Occipital lobe (tissue), 2 donors: Measurements from ENCODE around the gene SLIT3. TPM values are rescaled to one million over a fixed set of nuclear protein-coding genes. Genes with fewer than 3 reads are reported as not detected.

ENCODE experiments used
- DNase-seq: peaks from one replicate; lab custom pipeline; 2025; lab: John Stamatoyannopoulos, UW
- total RNA-seq: library from RNA; depleted of rRNA; stranded (reverse); fragments of >200 nt; gene quantifications from one replicate; pipeline ENCODE4 v1.2.3, GENCODE V29; 2014

Gene SLIT3
- total RNA-seq, 1 donor from 2014 or later = 0.78 TPM

DNA sequence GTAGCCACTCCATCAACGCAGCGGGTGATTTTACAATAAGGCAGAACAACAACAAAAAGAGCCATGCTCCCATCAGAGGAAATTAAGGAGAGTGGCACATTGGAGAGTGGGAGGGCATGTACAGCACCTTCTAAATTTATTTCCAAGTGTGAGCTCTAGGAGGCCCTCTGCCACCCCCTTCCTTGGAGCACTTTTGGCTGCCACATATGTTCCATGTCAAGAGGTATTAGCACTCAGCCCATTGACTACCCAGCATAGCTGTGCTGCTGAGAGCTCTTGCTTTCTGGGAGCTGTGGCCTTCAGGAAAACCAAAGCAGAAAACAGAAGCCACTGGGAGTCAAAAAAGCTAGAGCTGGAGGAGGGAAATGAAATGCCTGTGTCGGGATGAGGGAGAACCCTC, 521.6 kb downstream of the SLIT3 start:
- no peak for DNase-seq

DNA sequence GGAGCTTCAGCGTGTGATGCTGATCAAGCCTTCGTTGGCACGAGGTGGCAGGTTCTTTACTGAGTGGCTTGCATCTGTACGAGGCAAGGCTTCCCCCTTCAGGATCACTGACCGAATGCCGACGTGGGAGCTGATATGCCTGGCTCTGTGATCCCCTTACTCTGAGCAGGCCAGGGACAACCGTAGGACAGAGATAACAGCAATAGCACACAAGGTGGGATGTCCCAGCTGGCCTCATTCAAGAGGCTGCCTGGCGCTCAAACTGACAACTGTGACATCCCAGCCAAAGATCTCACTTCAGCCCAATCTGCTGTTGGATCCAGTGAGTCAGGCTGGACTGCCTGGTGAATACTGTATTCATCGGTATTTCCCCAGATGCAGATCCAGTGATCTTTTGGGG, 522.4 kb downstream of the SLIT3 start:
- DNase-seq = no peak

DNA sequence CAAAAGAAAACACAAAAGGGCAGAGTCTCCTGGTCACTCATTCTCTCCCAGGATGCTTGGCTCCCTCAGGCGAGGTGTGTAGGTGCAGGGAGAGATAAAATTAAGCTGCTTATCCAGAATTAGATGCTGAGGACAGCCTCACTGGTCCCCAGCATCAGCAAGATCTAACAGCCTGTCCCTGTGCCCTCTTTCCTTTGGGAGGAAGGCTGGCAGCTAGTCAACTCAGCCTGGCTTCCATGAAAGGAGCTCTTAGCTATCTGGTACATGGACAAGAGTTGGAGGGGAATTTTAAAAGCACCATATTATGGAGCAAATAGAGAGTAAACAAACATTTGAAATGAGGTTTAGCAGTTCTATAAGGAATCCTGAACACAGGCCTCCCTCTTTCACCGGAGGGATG, 523.3 kb downstream of the SLIT3 start:
- no peak for DNase-seq

DNA sequence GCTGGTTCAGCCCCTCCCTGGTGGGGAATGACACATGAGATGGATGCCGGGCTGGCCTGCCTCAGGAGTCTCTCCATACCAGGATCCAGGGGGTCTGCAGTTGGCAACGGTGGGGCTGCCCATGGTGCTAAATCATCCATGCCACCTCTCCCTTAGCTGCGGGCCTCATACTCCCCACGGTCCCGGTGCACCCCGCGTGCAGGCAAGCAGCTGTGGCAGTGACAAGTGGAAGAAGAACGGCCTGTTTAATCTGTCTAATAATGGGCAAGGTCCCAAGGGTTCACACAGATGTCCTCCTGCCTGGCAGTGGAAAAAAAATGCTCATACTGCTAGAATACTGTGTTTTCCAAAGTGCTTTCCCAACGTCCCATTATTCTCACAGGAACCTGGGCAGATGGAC, 524.9 kb downstream of the SLIT3 start:
- no peak for DNase-seq

DNA sequence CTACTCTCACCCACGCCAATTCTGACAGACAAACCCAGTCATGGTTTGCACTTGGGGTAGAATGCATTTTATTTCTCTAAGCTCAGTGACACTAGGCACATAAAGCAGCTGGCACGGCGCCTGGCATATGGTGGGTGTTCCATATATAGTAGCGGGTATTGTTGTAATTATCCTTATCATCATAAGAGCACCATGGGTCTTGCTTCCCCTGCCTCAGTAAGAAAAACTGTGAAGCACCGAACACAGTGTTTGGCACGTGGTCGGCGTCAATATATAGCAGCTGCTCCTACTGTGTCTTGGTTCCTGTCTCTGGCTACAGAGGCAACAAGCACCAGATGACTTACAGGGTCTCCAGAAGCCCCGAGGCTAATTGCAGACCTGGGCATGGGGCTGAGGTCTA, 527.7 kb downstream of the SLIT3 start:
- DNase-seq = no peak

DNA sequence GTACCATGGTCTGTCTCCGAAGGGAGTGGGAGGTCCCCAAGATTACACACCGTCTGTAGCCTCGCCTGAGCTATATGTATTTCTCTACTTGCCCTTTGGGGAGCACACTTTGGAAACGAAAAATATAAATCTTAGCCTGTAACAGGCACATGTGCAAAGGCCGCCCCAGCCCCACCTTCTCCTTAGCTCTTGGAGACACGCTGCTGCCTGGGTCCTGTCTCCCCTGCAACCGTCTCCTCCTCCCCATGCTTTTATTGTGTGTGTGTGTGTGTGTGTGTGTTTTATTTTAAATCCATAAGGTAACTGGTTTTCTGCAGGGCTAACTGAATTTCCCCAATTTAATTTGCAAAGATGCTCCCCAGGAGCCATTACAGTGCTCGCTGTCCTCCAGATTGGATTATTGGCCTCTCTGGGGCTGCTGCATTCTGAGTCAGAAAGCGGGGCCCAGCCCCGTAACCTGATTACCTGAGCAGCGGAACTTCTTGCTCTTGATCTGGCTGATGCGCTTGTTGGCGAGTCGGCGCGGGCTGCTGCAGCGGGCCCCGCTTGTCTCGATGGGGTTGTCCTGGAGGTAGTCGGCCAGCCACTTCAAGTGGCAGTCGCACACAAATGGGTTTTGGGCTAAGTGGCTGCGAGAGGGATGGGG, 528.5 kb downstream of the SLIT3 start:
- DNase-seq = no peak

DNA sequence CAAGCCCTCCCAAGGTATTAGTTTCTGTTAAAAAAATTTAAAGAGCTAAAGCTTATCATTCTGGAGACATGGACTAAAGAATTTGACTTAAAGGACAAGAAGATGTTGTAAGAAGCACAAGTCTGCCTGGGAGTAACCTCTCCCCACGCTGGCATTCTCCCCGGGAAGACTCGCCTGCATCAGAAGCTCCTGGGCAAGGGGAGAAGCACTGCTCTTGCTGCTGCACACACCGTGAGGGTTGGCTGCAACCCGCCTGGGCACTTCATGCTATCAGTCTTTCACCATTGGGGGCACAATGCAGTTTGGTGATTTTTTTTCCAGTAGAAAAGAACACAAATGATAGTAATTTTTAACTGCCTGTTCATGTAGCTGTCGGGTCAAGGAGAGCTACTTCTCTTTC, 529.3 kb downstream of the SLIT3 start:
- no peak for DNase-seq

DNA sequence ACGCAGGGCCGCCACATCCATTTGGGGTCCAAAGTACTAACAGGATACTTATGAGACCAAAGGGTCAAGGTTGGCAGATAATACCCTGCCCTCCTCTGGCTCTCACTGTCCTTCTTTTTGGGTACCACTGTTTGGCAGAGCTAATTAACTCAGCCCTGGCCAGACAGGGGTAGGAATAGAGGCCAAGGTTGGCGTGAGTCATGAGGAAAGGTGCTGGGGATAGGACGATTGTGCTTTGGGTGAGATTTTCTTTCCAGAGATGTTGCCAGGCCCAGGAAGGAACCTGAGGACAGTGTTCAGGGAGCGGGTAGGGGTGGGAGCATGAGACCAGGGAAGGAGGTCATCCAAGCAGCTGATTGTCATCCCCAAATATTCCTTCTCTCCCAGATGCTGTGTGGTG, 529.9 kb downstream of the SLIT3 start:
- DNase-seq = no peak

DNA sequence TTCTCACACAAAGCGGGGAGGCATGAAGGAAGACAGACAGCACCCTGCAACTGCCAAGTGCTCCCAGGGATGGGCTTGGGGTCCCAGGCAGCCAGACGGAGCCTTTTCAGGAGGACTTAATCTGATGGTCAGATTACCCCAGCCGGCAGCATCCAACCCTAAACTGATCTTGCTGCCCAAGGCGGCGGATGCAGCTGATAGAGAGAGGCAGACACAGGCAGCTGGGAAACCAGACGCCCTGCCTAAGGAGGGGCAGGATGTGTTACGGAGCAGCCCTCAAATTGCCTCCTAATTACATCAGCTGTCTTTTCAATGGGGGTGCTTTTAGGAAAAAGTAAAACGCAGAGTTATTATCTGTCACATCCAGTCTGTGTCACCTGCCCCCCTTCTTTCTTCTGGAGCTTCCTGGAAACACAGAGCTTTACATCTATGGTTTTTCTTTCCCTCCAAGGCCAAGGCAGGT, 530.9 kb downstream of the SLIT3 start:
- DNase-seq = no peak

DNA sequence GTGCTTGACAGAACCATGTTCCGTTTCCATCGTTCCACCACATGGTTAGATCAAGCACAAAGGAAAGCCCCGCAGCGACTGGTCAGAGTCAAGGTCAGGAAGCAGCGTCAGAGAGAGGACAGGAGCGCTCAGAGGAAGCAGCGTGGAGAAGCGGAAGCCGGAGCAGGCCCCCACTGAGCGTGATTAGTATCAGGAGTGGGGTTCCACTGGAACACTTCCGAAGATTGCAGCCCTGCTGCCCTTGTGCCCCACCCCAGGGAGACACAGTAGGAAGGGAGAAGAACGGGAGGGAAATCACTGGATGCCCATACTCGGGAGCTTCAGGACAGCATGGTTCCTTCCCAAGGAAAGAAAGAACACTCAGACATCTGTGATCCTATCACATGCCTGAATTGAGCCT, 532.8 kb downstream of the SLIT3 start:
- no peak for DNase-seq

DNA sequence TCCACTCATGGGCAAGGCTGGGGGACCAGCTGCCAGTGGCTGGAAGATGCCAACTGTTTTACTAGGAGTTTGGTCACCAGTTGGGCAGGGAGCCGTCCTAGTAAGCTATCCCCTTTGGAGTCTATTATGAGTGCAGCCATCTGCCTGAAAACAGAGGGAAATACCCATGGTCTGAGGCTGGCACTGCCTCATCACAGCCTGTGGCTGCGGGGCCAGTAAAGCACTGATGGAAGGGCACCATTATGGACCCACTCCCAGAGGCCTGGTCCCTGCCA, 534.6 kb downstream of the SLIT3 start:
- DNase-seq = peak; percentile 16

DNA sequence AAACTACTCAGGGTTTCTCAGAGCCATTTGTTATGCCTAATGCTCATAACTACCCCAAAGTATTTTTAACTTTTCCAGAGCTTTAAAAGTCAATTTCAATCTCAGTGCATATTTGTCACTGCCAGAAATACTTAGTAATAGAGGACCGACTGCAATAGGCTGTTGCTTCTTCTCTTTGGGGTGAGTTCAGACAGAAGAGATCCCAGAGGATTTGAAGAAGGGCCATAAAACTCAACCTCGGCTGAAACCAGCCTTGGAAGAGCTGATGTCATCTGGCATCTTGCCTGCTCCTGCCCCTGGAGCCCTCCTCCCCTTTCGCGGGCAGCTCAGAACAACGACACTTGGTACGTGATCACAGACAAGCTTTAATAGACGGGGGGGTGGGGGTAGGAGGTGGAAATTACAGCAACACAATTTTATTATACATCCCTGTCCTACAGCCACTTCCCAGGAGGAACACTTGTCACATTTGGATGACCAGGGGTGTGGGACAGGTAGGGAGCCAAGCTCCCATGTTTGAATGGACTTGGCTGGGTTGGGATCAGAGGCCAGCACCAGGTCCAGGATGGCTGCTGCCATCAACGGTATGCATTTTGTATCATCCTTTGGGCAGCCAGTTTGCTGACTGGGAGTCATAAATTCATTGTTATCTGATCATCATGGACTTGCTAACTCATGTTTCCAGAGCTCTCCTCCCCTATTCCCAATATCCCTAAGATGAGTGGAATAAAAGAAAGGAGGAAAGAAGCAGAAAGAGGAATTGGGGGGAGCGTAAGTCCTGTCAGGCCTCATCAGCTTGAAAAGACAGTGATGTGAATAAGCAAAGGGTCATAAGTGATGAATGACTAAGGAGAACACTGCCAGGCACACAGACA, 535.2 kb downstream of the SLIT3 start:
- no peak for DNase-seq

DNA sequence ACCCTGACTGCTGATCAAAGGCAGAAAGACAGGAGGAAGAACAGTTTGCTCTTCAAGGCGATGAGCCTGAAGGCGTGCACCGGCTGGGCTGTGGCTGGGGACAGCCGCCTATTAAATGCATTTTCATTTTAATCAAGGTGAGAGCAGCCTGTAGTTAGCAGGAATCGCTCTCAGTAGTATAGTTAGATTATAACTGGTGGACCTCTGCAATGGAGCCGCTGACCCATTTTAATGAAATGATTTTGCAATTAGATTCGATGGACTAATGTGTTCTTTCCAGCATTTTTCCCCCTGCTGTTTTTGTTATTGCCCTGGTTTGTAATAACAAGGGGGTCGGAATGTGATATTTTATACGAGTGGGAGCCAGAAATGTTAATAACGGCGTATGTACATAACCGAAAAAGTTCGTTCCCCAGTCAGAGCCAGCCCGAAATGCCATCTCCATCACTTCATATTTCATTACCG, 535.8 kb downstream of the SLIT3 start:
- no peak for DNase-seq

DNA sequence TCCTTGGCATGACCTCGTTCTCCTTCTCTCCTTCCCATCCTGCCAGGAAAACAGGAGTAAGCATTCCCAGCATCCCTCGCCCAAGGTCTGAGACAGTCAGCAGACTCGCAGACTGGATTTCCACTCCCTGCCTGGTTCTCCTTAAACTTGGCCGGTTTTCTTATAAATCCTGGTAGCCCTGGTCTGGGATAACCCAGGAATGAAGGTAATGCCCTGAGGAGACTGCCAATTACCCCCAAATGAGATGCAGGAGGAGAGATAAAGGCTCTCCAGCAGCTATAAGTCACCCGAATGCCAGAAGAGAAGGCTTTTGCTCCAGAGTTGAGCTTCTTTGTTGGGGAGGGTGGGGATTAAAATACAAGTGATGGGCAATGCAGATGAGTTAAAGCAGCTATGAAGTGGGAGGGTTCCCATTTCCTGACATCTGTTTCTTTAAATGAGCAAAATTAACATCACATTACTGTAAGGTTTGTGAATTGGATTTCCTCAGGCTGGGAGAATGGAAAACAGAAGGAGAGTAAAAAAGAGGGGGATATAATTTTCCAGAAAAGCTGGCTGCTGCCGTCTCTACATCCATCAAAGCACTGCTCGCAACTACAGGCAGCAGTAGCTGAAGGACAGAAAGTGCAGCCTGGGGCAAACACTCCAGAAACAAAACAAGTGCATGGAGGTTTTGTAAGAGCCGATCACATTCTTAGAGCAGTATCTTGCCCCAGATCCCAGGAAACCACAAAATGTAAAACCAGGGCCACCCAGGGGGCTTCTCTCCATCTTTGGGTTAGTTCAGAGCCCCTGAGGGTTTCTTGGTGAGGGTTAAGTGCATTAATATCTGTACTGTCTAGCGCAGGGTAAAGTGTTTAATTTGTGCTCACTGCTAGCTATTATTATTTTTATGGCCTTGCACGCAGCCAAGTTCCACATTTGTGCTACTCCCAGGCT, 544.2 kb downstream of the SLIT3 start:
- no peak for DNase-seq

DNA sequence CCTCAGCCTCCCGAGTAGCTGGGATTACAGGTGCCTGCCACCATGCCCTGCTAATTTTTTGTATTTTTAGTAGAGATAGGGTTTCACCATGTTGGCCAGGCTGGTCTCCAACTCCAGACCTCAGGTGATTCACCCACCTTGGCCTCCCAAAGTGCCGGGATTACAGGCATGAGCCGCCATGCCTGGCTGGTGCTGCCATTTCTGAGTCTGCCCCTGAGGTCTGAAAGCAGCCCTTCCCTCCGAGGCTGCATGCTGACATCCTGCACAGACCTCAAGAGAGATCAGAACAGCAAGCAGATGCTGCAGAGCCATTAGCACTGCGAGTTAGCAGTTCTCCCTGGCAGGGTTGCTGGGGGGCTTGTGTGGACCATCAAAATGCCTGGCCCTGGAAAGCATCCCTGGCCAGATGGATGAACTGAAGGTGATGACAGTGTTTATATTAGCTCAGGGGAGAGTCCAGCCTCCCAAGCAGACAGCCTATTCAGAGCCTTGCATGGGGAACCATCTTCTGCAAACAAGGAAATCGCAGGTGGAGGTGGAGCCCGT, 545.3 kb downstream of the SLIT3 start:
- DNase-seq = no peak

DNA sequence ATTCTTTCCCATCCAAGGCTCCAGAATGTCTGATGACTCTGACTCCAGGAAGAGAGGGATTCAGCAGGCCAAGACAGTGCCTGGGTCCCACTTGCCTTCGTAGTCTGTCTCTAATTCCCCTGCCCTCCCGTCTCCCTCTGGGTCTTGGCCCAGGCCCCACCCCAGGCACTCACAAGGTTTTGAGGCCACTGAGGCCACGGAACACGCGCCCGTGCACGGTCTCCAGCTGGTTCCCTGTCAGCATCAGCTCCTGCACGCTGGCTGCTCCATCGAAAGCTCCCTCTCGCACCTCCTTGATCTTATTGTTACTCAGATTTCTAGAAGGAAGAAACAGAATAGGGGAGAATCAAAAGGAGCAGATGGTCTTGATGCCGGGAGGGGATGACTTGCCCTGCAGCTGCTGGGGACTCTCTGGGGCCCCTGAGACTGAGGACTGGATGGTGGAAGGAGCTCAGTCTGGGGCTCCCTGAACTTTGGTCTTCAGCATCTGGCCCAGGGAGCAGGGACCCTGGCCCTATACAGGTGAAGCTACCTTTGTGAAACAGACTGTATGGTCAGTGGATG, 547.2 kb downstream of the SLIT3 start:
- no peak for DNase-seq

DNA sequence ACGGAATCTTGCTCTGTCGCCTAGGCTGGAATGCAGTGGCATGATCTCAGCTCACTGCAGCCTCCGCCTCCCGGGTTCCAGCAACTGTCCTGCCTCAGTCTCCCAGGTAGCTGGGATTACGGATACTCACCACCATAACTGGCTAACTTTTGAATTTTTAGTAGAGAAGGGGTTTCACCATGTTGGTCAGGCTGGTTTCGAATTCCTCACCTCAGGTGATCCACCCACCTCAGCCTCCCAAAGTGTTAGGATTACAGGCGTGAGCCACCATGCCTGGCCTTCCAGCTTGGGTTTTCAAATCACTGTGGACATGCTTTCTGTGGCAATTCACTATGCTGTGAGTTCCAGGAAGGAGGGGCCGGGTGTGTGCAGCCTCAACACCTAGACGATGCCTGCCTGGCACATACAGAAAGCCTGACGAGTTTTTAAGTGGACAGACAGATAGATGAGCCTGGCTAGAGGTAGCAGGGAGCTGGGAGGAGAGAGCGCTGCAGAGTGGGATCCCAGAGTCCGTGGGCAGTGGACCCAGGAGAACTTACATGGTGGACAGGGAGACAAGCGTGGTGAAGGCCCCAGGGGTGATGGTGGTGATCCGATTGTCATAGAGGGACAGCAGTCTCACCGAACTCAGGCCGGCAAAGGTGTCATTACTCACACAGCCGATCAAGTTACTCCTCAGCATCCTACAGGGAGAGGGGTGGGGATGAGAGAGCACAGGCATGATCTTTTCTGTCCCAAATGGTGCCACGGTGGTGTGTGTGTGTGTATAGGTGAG, 548.3 kb downstream of the SLIT3 start:
- no peak for DNase-seq

DNA sequence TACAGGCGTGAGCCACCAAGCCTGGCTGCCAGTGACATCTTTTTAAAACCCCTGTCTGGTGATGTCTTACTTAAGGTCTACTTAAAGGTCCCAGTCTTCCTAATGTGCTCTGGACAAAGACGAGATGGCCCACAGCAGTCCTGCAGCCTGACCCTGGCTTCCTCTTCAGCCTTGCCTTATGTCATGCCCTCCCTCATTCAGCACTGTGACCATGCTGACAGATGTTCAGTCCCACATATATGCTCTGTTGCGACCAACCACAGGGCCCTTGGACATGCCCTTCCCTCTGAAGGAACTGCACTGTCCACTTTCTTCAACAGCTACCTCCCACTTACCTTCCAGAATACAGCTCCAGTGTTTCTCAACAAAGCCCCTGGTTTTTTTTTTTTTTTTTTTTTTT, 548.9 kb downstream of the SLIT3 start:
- no peak for DNase-seq

DNA sequence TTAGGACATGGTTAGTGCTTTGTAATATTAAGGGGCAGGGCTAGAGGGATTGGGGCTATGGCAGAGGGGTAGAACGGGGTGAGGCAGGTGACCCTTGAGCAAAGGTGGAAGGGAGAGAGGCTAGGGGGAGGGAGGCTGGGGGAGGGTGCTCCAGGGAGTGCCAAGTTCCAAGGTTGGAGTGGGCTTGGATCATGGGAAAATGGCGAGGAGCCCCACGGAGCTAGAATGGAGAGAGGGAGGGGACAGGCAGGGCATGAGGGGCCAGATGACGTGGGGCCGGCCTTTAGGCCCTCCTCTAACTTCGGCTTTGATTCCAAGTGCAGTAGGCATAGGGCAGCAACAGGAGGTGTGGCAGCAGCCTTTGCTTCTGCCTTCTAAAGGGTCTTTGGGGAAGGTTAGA, 550.0 kb downstream of the SLIT3 start:
- DNase-seq = no peak

DNA sequence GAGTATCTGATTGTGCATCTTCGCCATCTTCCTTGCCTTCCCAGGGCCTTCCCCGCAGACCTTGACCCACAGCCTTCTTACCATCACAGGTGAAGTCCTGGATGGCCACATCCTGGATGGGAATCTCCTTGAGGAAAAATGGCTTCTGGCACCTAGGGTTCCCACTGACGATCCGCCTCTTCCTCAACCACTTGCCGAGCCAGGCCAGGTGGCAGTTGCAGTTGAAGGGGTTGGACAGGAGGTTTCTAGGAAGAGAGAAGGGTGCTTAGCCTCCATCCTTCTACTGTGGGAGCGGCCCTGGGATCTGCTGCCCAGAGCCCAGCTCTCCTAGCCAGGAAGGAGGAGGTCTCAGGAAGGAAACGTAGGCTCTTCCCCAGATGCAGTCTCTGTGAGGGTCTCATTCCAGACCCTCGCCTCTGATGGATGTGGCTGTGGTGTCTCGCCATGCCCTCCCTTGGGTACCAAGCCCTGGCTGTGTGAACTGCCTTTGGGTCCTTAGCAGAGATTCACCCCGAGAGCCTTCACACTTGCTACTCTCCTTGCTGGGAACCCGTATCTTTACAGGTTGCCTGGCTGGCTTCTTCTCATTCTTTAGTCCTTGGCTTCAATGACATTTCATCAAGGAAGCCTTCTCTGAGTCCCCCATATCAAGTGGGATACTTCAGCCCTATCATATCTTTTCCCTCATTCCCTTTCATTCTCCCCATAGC, 551.4 kb downstream of the SLIT3 start:
- no peak for DNase-seq
